Lung (tissue), 12 donors: Measurements from ENCODE around the gene RPS28. TPM values are rescaled to one million over a fixed set of nuclear protein-coding genes. Genes with fewer than 3 reads are reported as not detected.

Experiments
- ATAC-seq: fragments of 200-7000 bp; cut with Tn5 transposase; one replicate; pipeline ENCODE4 v1.9.1; 2020; ENCODE audit warnings: moderate number of reproducible peaks; ENCODE audit not compliant: insufficient read depth, low FRiP score
- DNase-seq, 3 donors: peaks; one replicate each; pipeline ENCODE4 v3.0.0-alpha.2; 2013 to 2017
- H3K27ac ChIP-seq, 2 donors: one replicate each; pipeline ENCODE4 v1.5.1; 2013; ENCODE audit warnings: mild to moderate bottlenecking in 2 of 2, moderate library complexity in 2 of 2, control low read depth in 1 of 2, inconsistent platforms in 1 of 2, low read depth in 1 of 2, low read length in 1 of 2
- H3K27me3 ChIP-seq, 3 donors: one replicate each; pipeline ENCODE4 v1.5.1; 2013; ENCODE audit warnings: low read length in 2 of 3; ENCODE audit not compliant: control insufficient read depth in 3 of 3, insufficient read depth in 3 of 3
- H3K36me3 ChIP-seq, 4 donors: one replicate each; pipeline ENCODE4 v1.5.1; 2013; ENCODE audit warnings: low read length in 4 of 4, mild to moderate bottlenecking in 1 of 4, moderate library complexity in 1 of 4; ENCODE audit not compliant: control insufficient read depth in 4 of 4, insufficient read depth in 4 of 4
- H3K4me1 ChIP-seq, 5 donors: one replicate each; pipeline ENCODE4 v1.5.1; 2013; ENCODE audit warnings: low read length in 5 of 5, mild to moderate bottlenecking in 2 of 5, moderate library complexity in 1 of 5; ENCODE audit not compliant: control insufficient read depth in 5 of 5, insufficient read depth in 5 of 5
- H3K4me3 ChIP-seq: one replicate; pipeline ENCODE4 v1.5.1; 2013; ENCODE audit warnings: mild to moderate bottlenecking, control low read depth, moderate library complexity
- H3K9ac ChIP-seq, 2 donors: one replicate each; pipeline ENCODE4 v1.5.1; 2013; ENCODE audit warnings: low read length in 2 of 2, control low read depth in 1 of 2; ENCODE audit not compliant: insufficient read depth in 1 of 2
- H3K9me3 ChIP-seq, 4 donors: one replicate each; pipeline ENCODE4 v1.5.1; 2013; ENCODE audit warnings: low read length in 3 of 4, mild to moderate bottlenecking in 1 of 4, moderate library complexity in 1 of 4; ENCODE audit not compliant: control insufficient read depth in 4 of 4, insufficient read depth in 3 of 4
- CTCF ChIP-seq: IDR thresholded peaks from 2 replicates; pipeline ENCODE4 v1.5.1; 2012; ENCODE audit warnings: mild to moderate bottlenecking; ENCODE audit errors: control extremely low read depth, extremely low read depth
- WGBS, 2 donors: extraction: QIAGEN DNeasy Blood & Tissue Kit; methylation state at CpG; one replicate each; pipeline ENCODE4 v1.1.7; 2013; 5-methylcytosine and 5-hydroxymethylcytosine counted together
- polyA plus RNA-seq, 2 donors: library from polyadenylated mRNA; stranded (reverse); fragments of 200-250 nt; gene quantifications; one replicate each; pipeline ENCODE4 v1.2.1, GENCODE V29; 2013
- total RNA-seq, 2 donors: library from RNA; depleted of rRNA in 1 of 2; stranded (reverse); fragments of >200 nt in 1 of 2; gene quantifications; one replicate each; pipeline ENCODE4 v1.2.1, GENCODE V29; 2014 to 2021
- donor health status: control.
- donor health status: control.
- donor health status: Bipolar disorder and iron deficiency.
- donor health status: healthy.
- donor health status: DM: yes; HTN: yes; CAD: no.

Gene RPS28
- total and polyA plus RNA-seq, 4 donors, result 588 to 1,897 (median 1,296) TPM

DNA sequence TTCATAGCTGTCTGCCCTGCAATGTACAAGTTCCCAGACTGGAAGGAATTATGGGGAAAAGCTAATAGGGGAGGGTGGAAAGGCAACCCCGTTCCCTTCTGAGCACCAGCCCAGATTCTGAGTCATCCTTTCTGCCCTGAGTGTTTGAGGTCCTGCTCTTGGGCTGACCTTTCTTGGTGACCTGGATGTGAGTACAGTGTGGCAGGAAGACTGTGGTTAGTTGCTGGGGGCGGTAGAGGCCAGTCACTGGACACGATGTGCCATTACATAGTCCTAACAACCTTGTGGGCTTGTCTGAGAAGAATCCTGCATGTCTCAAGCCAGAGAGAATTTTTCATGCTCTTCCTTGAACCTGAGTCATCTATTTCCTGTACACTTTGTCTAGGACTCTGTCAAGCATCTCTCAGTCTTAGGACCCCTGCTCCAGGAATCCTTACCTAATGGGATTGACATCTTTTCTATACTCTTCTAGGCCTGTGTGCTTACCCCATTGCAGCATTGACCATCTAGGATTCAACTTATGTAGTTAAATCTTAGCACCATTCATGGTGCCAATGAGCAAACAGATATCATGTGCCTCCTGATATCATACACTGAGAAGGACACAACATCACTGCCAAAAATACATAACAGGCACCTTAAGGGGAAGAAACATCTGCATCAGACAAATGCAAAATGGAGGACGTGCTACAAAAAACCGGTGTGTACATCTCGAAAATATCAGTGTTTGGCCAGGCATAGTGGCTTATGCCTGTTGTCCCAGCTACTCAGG is 34.5 kb downstream of the RPS28 start:
- Histone ChIP-seq H3K9me3 (no peaks in the 10 kb centered on the region), H3K4me1 (peaks cover 0 to 9% (median 5%) of the 10 kb centered on the region in 5 donors), H3K27me3 (no peaks in the 10 kb centered on the region), H3K36me3 (no peaks in the 10 kb centered on the region), H3K4me3 (no peak overlapping the region), H3K9ac (no peak overlapping the region), H3K27ac (peak overlapping the region in 1 of 2 donors; percentile 45)
- TF ChIP-seq CTCF, result no peak
- 52 to 74% methylated on average over 6 of the region's 6 CpGs for WGBS, 2 donors
- ATAC-seq (peak; percentile 84), DNase-seq (no peak)

- peaks cover 0 to 11% (median 9%) of the 10 kb centered on the region in 5 donors for H3K4me1 ChIP-seq
These were observed 35.8 kb downstream of the RPS28 start for GRCh38 chr19:8357007-8357521.

GRCh38 chr19:8358948-8359347 is 37.7 kb downstream of the RPS28 start:
- Histone ChIP-seq H3K9ac (no peak overlapping the region), H3K27ac (no peak overlapping the region), H3K27me3 (peaks cover 0 to 2% (median 0%) of the 10 kb centered on the region in 3 donors), H3K36me3 (no peaks in the 10 kb centered on the region), H3K4me3 (no peak overlapping the region), H3K4me1 (peaks cover 0 to 16% (median 14%) of the 10 kb centered on the region in 5 donors), H3K9me3 (no peaks in the 10 kb centered on the region)
- ATAC-seq (no peak), DNase-seq (no peak)
- 94 to 98% methylated on average over 6 of the region's 6 CpGs for WGBS, 2 donors
- TF ChIP-seq CTCF, result no peak

More at GRCh38 chr19:8357007-8357521, 35.8 kb downstream of the RPS28 start:
- H3K27me3 ChIP-seq, result no peaks in the 10 kb centered on the region
- DNase-seq (no peak), ATAC-seq (no peak)
- H3K9me3 ChIP-seq, result no peaks in the 10 kb centered on the region
- H3K27ac ChIP-seq, result no peak overlapping the region
- H3K9ac ChIP-seq, result no peak overlapping the region
- TF ChIP-seq CTCF, result no peak
- no peak overlapping the region for H3K4me3 ChIP-seq
- WGBS, 2 donors, result 77 to 80% methylated on average over 4 of the region's 4 CpGs
- H3K36me3 ChIP-seq, result no peaks in the 10 kb centered on the region
